Subcutaneous abdominal adipose tissue (tissue), 5 donors: Measurements from ENCODE around the gene UBAP2.

Experiments
- H3K27ac ChIP-seq: one replicate; pipeline ENCODE4 v1.7.0; 2013; ENCODE audit warnings: low read depth, mild to moderate bottlenecking, inconsistent platforms, low read length, moderate library complexity
- H3K27me3 ChIP-seq, 5 donors: one replicate each; pipeline ENCODE4 v1.7.0; 2013; ENCODE audit warnings: low read length in 5 of 5, inconsistent platforms in 1 of 5; ENCODE audit not compliant: control insufficient read depth in 5 of 5, insufficient read depth in 4 of 5
- H3K36me3 ChIP-seq, 5 donors: one replicate each; pipeline ENCODE4 v1.7.0; 2013; ENCODE audit warnings: low read length in 5 of 5; ENCODE audit not compliant: control insufficient read depth in 5 of 5, insufficient read depth in 5 of 5
- H3K4me1 ChIP-seq, 5 donors: one replicate each; pipeline ENCODE4 v1.7.0; 2013; ENCODE audit warnings: low read length in 5 of 5, mild to moderate bottlenecking in 3 of 5, moderate library complexity in 1 of 5; ENCODE audit not compliant: control insufficient read depth in 5 of 5, insufficient read depth in 5 of 5
- H3K4me3 ChIP-seq, 5 donors: one replicate each; pipeline ENCODE4 v1.7.0; 2013; ENCODE audit warnings: low read length in 5 of 5, low read depth in 1 of 5
- H3K9ac ChIP-seq, 5 donors: one replicate each; pipeline ENCODE4 v1.7.0; 2013; ENCODE audit warnings: low read length in 5 of 5, mild to moderate bottlenecking in 4 of 5, moderate library complexity in 3 of 5
- H3K9me3 ChIP-seq, 5 donors: one replicate each; pipeline ENCODE4 v1.7.0; 2013; ENCODE audit warnings: low read length in 5 of 5; ENCODE audit not compliant: control insufficient read depth in 5 of 5
- donor health status: healthy.
- donor health status: healthy.
- donor health status: healthy.
- donor health status: healthy.
- donor health status: healthy.

UBAP2 gene

GRCh38 chr9:33956544-33956943 is 92.1 kb downstream of the UBAP2 start:
- Histone ChIP-seq H3K9me3 (no peaks in the 10 kb centered on the region), H3K9ac (no peak overlapping the region), H3K4me1 (no peaks in the 10 kb centered on the region), H3K36me3 (peaks cover 15 to 38% (median 30%) of the 10 kb centered on the region in 5 donors), H3K27me3 (no peaks in the 10 kb centered on the region), H3K4me3 (no peak overlapping the region), H3K27ac (no peak overlapping the region)

GRCh38 chr9:33952066-33952465 is 96.6 kb downstream of the UBAP2 start:
- Histone ChIP-seq H3K36me3 (peaks cover 20 to 39% (median 35%) of the 10 kb centered on the region in 5 donors), H3K9ac (no peak overlapping the region), H3K27me3 (no peaks in the 10 kb centered on the region), H3K4me3 (no peak overlapping the region), H3K4me1 (no peaks in the 10 kb centered on the region), H3K27ac (no peak overlapping the region), H3K9me3 (no peaks in the 10 kb centered on the region)

GRCh38 chr9:33950371-33950770 is 98.3 kb downstream of the UBAP2 start:
- Histone ChIP-seq H3K4me1 (peaks cover 0 to 3% (median 0%) of the 10 kb centered on the region in 5 donors), H3K36me3 (peaks cover 22 to 33% (median 30%) of the 10 kb centered on the region in 5 donors), H3K9me3 (no peaks in the 10 kb centered on the region), H3K4me3 (no peak overlapping the region), H3K27ac (no peak overlapping the region), H3K27me3 (no peaks in the 10 kb centered on the region), H3K9ac (no peak overlapping the region)

GRCh38 chr9:33946779-33947535 is 101.7 kb downstream of the UBAP2 start:
- H3K27me3 ChIP-seq = no peaks in the 10 kb centered on the region
- H3K9me3 ChIP-seq = no peaks in the 10 kb centered on the region
- H3K36me3 ChIP-seq = peaks cover 20 to 46% (median 34%) of the 10 kb centered on the region in 5 donors
- no peak overlapping the region for H3K9ac ChIP-seq
- H3K4me1 ChIP-seq = peaks cover 0 to 9% (median 0%) of the 10 kb centered on the region in 5 donors
- no peak overlapping the region for H3K27ac ChIP-seq
- H3K4me3 ChIP-seq = no peak overlapping the region

- Histone ChIP-seq H3K27ac (no peak overlapping the region), H3K36me3 (peaks cover 25 to 63% (median 41%) of the 10 kb centered on the region in 5 donors), H3K4me1 (peaks cover 0 to 9% (median 0%) of the 10 kb centered on the region in 5 donors), H3K4me3 (no peak overlapping the region), H3K9ac (no peak overlapping the region), H3K27me3 (no peaks in the 10 kb centered on the region), H3K9me3 (no peaks in the 10 kb centered on the region)
Measured at GRCh38 chr9:33943389-33943788, 105.3 kb downstream of the UBAP2 start.

GRCh38 chr9:33942471-33943083 is 106.1 kb downstream of the UBAP2 start:
- Histone ChIP-seq H3K9me3 (no peaks in the 10 kb centered on the region), H3K9ac (no peak overlapping the region), H3K27me3 (no peaks in the 10 kb centered on the region), H3K4me1 (peaks cover 0 to 9% (median 0%) of the 10 kb centered on the region in 5 donors), H3K4me3 (no peak overlapping the region), H3K27ac (no peak overlapping the region), H3K36me3 (peaks cover 25 to 60% (median 41%) of the 10 kb centered on the region in 5 donors)

- Histone ChIP-seq H3K27me3 (no peaks in the 10 kb centered on the region), H3K4me1 (peaks cover 0 to 7% (median 3%) of the 10 kb centered on the region in 5 donors), H3K9ac (no peak overlapping the region), H3K27ac (no peak overlapping the region), H3K36me3 (peaks cover 23 to 67% (median 41%) of the 10 kb centered on the region in 5 donors), H3K4me3 (no peak overlapping the region), H3K9me3 (no peaks in the 10 kb centered on the region)
Measured at GRCh38 chr9:33939924-33940874, 108.5 kb downstream of the UBAP2 start.

GRCh38 chr9:33934188-33934878 is 114.4 kb downstream of the UBAP2 start:
- Histone ChIP-seq H3K4me3 (no peak overlapping the region), H3K27ac (no peak overlapping the region), H3K36me3 (peaks cover 15 to 72% (median 54%) of the 10 kb centered on the region in 5 donors)

GRCh38 chr9:33932078-33932807 is 116.4 kb downstream of the UBAP2 start:
- Histone ChIP-seq H3K27me3 (no peaks in the 10 kb centered on the region), H3K27ac (no peak overlapping the region), H3K9ac (no peak overlapping the region), H3K36me3 (peaks cover 15 to 84% (median 69%) of the 10 kb centered on the region in 5 donors), H3K9me3 (no peaks in the 10 kb centered on the region), H3K4me1 (peaks cover 0 to 9% (median 0%) of the 10 kb centered on the region in 5 donors), H3K4me3 (no peak overlapping the region)

More at GRCh38 chr9:33934188-33934878, 114.4 kb downstream of the UBAP2 start:
- H3K4me1 ChIP-seq = peaks cover 0 to 9% (median 0%) of the 10 kb centered on the region in 5 donors
- H3K9ac ChIP-seq = no peak overlapping the region
- no peaks in the 10 kb centered on the region for H3K9me3 ChIP-seq
- H3K27me3 ChIP-seq = no peaks in the 10 kb centered on the region
